NCI-H2029 (cell line): ENCODE data around the gene TIGD7.
A peak's percentile ranks its signal among the peaks of the same experiment; 100 is the strongest.
"Not testable (repeated sequence)": the region's sequence is repeated elsewhere in the genome, so short reads cannot be mapped to it uniquely, and the experiment has no call there.

ENCODE experiments used
- DNase-seq: peaks from one replicate; lab custom pipeline; 2025; lab: John Stamatoyannopoulos, UW

TIGD7 gene

DNA sequence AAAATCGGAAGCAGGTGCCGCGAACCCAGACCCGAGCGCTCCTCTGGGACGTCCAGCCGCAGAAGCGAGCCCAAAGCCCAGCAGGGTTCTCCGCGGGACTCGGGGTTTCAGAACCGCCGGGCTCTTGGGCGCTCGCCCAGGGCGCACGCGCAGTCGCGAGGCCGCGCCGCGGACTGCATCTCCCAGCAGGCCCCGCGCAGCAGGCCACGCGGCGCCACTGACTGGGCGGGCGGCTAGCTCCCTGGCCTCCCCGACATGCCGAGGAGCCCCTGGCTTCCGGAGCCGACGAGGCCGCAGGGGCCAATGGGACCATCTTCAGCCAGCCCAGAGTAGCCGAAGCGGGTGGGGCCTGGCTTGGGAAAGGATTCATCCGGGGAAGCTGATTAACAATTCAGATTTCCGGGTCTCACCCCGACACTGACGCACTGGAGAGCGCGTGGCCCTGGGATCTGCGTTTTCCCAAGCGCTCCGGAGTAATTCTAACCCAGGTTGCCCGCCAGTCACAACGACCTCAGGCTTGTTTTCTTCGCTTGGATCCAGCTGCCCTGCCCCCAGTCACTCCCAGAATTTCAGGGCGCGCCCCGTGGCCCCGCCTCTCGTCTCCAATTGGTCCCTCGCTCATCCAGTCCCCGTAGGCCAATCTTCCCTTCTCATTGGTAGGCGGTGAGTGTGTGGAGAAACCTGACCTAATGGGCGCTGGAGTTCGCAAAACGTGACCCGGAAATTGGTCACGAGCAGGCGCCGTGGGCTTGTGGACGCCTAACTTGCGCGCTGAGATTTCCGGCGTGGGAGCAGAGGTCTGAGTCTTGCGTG is 22.3 kb downstream of the TIGD7 start, which contains the start of gene ZNF263:
ZNF263 (plus strand) TSS at position 762 of the 813 bp plus-strand sequence. CDS start 328 bp downstream, outside the sequence.
- peak; percentile 95 for DNase-seq

DNA sequence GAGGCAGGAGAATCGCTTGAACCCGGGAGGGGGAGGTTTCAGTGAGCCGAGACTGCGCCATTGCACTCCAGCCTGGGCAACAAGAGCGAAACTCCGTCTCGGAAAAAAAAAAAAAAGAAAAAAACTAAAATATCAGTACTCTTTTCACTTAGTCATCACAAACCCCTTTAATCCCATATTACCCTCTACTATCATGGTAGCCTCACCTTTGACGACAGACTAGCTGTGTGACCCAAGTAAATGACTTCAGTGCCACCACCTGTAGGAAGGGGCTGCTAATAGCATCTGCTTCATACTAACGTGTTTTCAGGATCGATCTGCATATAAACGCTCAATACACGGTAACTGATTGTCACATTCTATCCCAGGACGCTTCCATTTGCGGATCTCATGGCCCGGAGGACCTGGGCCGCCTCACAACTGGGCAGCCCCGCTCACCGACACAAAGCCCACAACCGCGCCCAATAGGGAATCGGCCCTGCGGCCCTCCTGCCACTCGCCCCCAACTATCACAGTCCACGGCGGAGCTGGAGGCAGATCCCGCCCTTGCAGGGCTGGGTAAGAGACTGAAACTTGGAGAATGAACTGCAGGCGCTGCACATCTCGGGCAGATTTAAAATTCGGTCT is 23.0 kb downstream of the TIGD7 start:
- peak; percentile 38 for DNase-seq

DNA sequence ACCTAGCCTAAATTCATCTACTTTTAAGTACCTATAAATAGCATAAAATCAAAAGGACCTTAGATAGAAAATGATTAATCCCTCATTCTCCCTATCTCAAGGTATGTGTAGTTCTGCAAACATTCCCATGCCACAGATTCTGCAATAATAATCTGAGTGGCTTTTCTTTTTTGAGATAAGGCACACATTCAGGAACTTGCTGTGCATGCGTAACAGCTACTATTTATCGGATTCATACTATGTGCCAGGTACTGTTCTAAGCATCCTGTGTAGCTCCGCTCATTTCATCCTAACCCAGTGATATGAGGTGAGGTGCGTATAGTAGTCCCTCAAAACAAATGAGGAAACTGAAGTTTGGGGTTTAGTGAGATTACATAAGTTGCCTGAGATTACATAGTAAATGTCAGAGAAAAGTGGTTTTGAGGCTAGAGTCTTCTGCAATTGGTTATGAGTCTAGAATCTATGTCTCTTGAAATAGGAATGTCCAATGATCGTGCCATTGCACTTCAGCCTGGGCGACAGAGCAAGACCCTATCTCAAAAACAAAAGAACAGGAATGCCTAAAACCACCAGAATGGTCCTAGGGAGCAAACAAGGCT is 23.9 kb downstream of the TIGD7 start:
- no peak for DNase-seq

DNA sequence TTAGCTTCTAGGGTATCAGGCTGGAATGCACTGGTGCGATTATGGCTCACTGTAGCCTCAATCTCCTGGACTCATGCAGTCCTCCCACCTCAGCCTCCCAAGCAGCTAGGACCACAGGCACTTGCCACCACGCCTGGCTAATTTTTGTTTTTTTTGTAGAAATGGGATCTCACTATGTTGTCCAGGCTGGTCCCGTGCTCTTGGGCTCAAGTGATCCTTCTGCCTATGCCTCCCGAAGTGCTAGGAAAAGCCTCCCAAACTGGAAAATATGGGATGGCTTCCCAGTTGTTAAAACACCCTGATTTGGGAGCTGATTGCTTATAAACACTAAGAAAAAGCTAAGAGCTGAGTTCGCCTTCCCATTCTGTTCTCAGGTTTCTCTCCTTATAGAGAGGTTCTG is 28.6 kb downstream of the TIGD7 start:
- DNase-seq, result no peak

DNA sequence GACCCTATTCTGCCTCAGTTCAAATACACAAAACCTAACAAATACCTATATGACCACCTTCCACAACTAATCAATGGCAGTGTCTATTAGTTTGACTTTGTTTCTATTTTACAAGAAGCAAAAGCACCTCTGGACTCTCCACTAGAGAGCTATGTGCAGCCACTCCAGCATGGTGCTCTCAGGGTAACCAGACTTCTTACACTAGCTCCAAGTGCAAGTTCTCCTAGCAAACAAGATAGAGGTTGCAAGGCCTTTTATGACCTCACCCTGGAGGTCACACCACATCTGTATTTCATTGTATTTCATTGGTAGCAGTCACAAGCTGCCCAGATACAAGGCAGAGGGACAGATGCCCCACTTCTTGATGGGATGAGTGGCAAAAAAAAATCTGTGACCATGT is 30.3 kb downstream of the TIGD7 start:
- DNase-seq, result no peak

DNA sequence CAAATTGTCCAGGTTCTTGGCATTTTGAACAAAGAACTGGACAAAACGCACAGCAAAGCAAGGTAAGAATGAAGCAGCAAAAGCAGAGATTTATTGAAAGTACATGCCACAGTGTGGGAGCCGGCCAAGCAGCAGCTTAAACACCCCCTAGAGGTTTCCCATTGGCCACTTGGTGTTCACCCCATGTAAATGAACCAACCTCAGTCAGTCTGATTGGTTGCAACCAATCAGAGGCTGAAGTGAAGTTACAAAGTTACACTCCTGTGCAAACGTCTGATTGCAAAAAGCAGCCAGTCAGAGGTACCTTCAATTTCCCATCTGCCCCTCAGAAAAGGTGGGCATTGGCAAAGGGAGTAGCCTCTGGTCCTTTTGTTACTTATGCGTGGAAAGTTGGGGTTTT is 30.7 kb downstream of the TIGD7 start:
- no peak for DNase-seq

DNA sequence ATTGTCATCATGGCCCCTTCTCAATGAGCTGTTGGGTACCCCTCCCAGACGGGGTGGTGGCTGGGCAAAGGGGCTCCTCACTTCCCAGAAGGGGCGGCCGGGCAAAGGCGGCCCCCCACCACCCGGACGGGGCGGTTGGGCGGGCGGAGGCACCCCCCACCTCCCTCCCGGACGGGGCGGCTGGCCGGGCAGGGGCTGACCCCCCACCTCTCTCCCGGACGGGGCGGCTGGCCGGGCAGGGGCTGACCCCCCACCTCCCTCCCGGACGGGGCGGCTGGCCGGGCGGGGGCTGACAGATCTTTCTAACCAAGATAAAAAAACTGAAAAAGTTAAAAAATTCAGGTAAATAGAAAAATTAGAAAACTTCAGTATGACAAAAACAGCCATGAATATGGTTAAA is 33.9 kb downstream of the TIGD7 start:
- not testable (repeated sequence) for DNase-seq

DNA sequence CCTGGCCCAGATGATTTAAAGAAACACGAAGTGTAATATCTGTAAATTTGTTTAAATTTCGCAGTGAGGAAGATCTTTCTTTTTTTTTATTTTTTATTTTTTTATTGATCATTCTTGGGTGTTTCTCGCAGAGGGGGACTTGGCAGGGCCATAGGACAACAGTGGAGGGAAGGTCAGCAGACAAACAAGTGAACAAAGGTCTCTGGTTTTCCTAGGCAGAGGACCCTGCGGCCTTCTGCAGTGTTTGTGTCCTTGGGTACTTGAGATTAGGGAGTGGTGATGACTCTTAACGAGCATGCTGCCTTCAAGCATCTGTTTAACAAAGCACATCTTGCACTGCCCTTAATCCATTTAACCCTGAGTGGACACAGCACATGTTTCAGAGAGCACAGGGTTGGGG is 34.5 kb downstream of the TIGD7 start:
- DNase-seq, result not testable (repeated sequence)

DNA sequence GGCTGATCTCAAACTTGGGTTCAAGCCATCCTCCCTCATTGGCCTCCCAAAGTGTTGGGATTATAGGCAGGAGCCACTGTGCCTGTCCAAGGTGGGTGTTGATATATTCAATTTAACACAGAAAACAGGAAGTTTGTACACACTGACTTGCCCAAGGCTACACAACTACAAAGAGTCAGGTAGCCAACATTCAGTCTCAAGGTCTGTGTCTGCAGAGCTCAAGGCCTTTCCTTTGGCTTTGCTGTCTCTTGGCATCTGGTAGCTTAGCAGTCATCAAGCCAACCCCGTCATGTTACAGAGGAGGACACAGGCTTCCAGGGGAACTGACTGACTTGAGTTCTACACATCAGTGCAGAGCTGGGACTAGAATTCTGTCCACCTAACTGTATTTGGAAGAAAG is 36.9 kb downstream of the TIGD7 start:
- DNase-seq, result no peak

DNA sequence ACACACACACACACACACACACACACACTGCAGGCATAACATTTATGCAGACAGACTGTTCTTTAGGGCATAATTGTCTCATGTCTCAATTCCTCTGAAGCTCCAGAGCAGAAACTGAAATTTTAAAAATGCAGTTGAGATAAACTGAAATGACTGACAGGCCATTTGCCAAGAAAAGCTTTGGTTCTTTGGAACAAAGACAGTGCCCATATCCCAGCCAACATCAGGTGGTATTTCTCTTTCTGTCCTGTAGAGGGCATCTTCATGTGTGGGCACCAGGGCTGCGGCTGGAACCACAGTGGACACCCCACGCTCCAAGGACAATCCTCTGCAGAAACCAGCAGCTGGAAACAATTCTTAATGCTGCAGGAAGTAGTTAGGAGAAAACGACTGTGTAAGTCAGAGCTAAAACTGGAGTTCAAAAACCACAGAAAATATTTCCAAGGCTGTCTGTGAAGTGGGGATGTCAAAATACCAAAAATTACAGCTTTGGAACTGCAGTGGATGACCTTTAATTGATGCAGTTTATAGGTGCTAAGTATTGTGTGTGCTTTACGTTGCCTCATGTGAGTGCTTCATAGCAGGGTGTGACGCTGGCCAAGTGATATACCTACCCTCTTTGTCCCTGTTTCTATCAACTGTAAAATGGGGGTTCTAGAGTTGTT is 38.2 kb downstream of the TIGD7 start:
- no peak for DNase-seq

DNA sequence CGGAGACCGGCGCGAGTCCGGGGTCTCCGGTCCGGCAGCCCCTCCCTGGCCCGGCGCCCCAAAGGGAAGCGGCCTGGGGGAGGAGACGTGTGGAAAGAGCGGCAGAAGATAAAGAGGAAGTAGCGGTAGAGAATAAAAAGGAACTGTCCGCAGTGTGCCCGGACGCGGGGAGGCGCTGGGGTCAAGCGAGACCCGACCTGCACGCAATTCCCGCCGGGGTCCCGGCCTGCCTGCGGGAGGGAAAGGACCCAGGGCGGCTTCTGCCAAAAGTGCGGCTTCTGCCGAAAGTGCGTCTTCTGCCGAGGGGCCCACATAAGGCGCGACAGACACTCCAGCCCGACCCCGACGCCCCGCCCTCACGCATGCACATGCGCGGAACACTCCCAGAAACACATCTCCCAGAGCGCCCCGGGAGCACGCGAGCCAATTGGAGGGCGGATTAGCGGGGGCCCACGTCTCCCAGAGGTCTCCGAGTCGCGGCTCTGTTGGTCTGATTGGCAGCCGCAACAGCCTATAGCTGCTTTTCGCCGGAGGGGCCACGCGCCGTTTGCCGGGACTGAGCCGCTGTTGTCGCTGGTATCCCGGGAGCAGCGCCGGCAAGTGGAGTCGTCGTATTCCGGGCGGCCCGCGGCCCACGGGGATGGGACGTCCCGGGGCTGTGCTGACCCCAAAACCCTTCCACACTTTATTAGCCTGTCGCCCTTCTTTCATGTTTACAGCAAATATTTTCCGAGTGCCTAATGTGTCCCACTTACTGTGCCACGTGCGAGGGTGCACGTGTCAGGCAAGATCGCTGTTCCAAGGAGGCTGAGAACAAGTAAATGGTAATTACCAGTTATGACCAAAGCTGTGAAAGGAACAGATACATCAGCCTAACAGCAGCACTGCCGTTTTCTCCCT is 40.8 kb downstream of the TIGD7 start:
- DNase-seq, result peak; percentile 96

DNA sequence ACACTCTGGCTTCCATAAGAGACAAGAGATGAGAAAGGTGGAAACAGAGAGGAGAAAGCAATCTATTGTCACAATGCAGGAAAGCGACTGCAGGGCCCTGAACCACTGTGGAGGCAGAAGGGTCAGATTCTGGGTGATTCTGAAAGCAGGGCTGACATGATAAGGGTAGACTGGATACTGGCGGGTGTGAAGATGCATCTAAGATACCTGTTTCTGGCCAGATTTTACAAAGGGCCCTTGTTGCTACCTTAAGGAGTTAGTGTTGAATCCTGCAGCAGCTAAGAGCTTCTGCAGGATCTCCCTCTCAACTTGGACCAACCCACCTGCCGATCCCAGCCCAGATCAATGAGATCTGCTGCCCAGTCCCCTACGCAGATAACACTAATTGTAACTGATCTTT is 42.7 kb downstream of the TIGD7 start:
- DNase-seq, result no peak

DNA sequence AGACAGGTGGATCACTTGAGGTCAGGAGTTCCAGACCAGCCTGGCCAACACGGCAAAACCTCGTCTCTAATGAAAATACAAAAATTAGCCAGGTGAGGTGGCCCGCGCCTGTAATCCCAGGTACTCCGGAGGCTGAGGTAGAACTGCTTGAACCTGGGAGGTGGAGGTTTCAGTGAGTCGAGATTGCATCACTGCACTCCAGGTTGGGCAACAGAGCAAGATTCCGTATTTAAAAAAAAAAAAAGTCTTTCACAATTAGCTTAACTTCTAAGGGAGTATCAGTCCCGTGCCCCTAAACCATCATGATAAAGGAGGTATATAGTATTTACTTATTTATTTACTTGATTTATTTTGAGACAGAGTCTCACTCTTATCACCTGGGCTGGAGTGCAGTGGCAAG is 45.4 kb downstream of the TIGD7 start:
- DNase-seq, result no peak

DNA sequence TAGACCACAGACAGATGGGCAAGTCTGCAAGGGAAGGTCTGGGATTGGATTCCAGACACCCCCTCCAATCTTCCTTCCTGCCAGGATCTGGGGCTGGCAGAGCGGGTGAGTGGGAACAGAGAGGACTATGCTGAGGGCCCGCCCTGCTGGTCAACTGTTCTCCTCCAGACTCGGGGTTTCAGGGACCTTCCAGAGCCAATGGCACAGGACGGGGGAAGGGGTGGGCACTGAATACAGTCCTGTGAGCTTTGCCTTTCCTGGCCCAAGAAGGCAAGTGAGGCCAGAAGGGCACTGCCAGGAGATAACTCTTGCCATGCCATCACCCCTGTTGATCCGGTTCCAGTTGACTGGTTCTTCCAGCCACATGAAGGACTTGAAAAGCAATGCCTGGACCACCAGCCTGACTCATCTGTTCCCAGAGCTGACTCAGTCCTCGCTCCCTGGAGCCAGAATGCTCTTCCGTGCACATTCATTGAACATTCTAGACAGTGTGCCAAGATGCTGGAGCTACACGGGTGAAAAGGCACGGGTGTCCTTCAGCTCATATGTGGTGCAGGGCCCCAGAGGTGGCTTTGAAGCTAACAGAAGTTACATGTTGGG is 48.3 kb downstream of the TIGD7 start:
- no peak for DNase-seq

DNA sequence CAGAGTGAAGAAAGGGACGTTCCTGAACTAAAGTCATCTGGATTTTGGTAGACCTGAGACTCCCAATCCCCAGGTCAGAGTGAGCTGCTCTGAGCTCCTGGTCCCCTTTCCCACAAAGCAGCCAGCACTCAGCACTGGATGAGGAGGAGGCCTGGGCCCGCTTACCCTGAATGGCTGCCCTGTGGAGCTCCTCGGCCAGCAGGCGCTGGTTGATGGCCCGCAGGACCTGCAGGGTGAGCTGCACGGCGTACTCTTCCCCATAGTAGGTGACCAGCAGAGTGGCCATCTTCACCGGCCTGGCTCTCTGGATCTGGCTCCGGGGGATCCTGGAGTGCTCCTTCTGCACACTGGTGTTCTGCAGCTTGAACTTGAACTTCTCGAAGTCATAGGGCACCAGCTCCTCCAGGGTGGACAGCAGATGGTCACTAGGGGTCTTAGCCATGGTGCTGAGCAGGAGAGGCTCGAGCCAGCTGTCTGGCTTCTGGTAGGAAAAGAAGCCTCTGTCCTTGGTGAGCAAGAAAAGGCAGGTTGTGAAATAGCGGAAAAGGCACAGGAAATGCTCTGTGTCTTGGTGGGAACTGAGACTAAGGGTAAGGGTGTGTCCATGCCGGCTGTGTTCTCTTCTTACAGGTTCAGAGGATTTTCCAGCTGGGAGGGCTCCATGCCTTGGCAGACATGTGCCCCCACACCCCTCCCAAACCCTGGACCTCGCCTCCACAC is 48.9 kb downstream of the TIGD7 start, which contains the start of gene MEFV:
MEFV (minus strand) TSS at position 488 of the 720 bp plus-strand sequence; CDS start at position 442, 46 bp downstream.
- no peak for DNase-seq

DNA sequence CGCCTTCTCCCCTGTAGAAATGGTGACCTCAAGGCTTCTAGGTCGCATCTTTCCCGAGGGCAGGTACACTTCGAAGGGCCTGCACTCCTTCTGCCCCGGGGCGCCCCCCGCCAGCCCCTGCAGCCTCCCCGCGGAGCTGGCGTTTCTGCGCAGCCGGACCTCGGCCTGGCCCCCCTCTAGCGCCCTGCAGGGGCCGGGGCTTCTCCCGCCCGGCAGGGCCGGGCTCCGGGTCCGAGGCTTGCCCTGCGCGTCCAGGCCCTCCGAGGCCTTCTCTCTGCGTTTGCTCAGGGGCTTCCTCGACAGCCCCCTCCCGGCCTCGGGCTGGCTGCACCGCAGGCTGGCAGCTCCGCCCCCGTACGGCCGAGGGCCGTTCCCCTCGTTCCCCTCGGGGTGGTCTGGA is 50.9 kb downstream of the TIGD7 start:
- DNase-seq, result no peak

DNA sequence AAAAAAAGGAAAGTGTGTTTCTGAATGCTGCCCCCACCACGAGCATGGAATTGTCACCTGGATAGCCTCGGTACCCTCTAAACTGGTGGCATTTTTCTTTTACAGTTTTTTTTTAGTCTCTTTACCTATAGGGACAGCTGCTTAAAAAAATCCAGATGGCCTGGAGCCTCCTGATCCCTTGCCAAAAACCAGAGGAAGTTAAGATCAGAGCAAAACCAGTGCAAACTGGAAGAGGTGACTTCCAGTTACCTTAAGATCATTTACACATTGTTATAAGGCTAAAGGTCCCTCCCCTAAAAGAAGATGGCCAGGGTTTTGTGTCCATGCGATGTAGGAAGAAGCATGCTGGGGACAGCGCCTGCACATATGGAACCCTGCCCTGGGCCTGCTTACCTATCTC is 52.3 kb downstream of the TIGD7 start:
- DNase-seq, result no peak

DNA sequence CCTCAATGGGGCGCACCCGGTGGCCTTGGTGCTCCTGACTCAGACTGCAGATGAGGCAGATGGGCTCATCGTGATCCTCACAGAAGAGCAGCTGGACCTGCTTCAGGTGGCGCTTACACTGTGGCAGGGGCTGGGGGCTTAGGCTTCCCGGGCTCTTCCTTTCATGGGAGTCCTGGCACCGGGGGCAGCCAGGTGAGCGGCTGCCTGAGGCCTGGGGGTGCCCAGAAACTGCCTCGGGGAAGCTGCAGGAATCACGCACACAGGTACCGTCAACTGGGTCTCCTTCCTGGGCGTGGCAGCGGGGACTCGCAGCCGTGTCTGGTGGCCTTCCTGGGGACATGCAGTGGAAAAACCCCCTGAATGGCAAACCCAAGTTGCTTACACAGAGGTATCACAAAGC is 55.8 kb downstream of the TIGD7 start:
- no peak for DNase-seq

DNA sequence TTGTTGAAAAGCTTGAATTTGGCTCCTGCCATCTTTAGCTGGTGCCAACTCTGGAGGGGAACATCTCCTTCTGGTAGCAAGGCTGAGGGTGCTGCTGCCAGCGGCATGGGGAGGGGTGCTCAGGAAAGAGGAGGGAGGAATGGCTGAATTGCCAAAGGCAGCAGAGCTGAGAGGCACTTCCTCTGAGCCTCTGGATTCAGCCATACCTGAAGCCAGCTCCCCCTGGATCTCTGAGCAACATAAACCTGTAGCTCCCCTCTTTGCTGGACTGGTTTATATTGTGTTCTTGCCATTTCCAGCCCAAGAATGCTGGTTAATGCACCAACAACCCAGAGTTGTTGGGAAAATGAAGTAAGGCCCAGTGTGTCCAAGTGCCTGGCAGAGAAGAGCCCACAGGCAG is 56.2 kb downstream of the TIGD7 start:
- DNase-seq, result no peak
